Mesenteric fat pad (tissue), 1 donor: ENCODE data around the gene C2CD2. TPM values are rescaled to one million over a fixed set of nuclear protein-coding genes. Genes with fewer than 3 reads are reported as not detected.

ENCODE experiments used
- DNase-seq: peaks from one replicate; pipeline ENCODE4 v3.0.0-alpha.2; 2020; ENCODE audit warnings: low spot score
- total RNA-seq: library from RNA; stranded (reverse); fragmentation: NEBNext Ultra II Directional; extraction: Animal tissue kit (Norgen Biotek cat#: 25700); gene quantifications from one replicate; pipeline ENCODE4 v1.2.1, GENCODE V29; 2021
- donor health status: DM: yes; HTN: yes; CAD: no.

The C2CD2 gene
- total RNA-seq, 1 donor from 2014 or later, result 125 TPM

DNA sequence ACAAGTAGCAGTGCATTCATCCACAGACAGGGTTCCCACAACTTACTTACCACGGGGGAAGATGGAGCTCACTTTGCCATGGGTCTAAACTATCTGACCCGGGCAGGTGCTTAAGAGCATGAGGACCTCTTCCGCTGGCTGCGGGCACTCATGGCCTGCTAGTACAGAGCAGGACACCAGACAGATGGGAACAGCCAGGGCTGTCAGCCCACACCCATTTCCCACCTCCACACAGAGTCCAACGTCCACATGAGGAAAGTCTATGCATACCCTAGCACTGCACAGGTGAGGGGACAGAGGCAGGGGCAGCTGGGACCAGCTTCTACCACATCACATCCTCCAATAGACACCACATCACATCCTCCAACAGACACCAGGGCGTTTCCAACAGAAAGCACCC, 38.9 kb downstream of the C2CD2 start:
- no peak for DNase-seq

DNA sequence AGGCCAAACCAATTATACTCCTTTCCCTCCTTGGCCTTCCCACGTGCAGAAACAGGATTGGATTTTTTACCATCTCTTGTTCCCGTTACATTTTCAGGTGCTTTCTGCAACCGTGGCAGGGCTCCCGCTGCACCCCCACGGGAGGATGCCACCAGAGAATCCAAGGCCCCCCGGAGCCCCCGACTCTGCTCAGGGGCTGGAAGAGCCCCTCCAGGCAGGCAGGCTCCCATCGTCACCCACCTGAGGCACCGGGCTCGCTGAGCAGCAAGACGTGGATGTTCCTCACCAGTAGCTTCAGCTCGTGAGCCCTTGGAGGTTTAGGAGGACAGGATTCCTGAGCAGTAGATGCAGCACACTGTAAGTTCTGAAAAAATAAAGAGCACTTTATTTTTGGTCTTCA, 39.5 kb downstream of the C2CD2 start:
- no peak for DNase-seq

DNA sequence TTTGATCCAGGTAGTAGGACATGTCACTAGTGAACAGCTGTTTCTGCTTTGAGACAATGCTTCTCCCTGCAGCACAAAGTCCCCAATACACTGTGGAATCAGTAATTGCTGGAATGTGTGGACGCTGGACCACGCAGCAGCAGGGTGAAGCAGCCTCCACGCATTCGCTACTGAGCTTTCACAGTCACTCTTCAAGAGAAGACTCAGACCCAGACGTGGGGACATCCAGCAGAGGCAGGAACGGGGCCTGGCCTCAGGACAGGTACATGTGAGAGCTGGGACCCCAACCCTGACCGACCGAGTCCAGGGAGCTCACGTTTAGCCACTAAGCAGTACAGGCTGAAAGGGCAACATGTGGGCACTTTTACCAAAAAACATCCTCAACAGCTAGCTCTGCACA, 40.6 kb downstream of the C2CD2 start:
- no peak for DNase-seq

DNA sequence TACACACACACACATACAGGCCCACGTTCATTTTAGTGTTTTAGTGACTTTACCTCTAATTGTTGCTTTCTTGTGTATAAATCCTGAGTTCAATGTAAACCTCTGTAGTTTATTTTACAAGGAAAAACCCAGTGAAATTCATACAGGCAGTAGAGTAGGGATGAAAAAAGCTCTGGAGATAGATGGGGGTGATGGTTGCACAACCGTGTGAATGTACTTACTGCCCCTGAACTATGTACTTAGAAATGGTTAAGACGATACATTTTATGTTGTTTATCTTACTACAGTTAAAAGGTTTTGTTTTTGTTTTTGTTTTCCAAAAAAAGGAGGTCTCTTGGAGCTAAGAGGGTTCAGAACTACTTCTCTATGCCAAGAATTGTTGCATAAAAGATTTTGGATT, 45.0 kb downstream of the C2CD2 start:
- no peak for DNase-seq

DNA sequence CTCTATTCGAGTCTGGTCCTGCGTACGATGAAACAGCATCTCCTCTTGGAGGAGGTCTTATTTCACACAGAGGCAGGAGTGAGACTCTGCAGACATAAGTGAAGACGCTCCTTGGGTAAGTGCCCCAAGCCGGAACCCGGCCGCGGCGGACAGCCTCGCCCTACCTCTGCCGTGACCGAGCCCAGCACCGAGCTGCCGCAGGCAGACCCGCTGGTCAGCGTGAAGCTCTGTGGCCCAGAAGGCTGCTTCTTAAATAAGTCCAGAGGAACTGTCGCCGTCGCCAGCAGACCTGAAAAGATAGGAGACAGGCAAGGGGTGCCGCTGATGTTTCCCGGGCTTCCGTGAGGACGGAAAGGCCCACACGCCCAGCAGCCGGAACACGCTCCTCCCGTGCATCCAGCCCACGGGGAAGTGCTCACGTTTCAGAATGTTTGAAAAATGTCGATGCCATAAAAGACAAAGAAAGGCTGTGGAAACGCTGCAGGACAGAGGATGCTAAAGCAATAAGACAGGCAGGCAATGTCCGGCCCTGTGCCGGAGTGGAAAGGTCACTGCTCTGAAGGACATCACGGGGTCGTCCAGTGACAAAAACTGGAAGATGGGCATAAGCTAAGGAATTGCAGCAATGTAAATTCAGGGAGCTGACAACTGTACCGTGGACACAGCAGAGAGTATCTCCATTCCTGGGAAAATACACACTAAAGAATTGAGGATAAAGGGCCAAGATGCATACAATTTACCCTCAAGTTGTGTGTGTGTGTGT, 46.1 kb downstream of the C2CD2 start:
- no peak for DNase-seq

DNA sequence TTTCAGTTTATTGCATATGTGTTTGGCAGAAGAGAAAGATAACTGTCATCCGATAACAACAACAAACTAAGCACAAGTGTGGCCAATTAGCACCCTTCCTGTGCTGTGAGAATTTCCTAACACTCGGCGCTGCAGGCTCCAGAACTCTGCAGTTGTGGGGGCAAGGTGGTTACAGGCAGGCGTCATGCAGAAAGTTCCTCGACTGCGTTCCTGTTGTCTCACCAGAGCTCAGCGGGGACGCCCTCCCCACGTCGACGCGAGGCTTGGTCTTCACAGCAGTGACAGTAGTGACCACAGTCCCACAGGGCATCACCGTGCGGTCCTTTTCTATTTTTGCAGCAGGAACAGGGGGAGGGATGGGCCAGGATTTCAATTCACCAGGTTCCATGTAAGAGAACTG, 47.0 kb downstream of the C2CD2 start:
- DNase-seq, result no peak

DNA sequence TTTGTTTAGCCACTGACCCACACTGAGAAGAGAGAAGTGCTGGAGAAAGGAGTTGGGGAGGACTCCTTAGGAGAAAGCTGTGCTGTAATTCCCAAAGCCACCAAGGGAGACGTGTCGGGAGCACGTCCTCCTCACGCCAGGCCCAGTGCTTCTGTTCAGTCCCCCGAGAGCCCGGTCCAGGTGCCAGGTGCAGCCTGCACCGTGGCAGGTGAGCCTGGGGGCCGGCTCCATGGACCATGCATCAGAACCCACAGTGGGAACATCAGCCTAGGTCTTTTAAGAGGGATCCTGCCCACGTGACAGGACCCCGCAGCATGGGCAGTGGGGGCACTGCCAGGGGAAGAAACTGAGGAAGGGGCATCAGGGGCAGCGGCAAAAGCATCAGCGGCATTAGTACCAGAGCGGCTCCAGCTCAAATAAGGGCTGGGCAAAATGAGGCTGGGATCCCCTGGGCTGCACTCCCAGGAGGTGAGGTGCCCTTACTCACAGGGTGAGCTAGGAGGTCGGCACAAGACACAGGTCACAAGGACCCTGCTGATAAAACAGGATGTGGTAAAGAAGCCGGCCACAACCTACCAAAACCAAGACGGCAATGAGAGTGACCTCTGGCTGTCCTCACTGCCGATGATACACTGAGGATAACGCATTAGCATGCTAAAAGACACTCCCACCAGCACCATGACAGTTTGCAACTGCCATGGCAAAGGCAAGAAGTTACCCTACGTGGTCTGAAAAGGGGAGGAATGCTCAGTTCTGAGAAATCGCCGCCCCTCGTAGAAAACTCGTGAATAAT, 50.1 kb downstream of the C2CD2 start:
- no peak for DNase-seq

DNA sequence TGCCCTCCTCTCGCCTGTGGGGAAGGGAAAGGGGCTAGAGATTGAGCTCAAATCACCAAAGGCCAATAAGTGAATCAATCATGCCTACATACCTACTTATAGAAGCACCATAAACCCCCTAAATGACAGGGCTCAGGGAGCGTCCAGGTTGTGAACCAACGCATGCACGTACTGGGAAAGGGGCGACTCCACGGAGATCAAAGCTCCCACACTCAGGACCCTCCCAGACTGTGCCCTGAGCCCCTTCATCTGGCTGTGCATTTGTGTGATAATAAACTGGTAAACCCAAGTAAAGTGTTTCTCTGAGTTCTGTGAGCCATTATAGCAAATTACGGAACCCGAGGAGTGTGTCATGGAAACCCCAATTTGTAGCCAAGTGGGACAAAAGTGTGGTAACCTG, 50.9 kb downstream of the C2CD2 start:
- DNase-seq, result no peak

DNA sequence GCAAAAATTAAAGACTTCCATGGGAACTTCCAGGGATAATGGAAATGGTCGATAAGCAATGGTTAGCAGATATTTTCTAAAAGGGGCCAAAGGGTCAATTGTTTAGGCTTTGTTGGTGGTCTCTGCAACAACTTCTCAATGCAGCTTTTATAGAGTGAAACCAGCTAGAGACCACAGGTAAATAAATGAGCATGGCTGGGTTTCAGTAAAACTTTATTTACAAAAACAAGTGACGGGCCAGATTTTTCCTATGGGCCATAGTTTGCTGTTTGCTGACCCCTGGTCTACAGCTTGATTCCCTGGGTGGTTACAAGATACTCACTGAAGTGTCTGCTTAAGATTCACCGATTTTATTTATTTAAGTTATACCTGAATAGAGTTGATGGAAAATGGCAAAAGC, 52.0 kb downstream of the C2CD2 start:
- DNase-seq, result no peak

DNA sequence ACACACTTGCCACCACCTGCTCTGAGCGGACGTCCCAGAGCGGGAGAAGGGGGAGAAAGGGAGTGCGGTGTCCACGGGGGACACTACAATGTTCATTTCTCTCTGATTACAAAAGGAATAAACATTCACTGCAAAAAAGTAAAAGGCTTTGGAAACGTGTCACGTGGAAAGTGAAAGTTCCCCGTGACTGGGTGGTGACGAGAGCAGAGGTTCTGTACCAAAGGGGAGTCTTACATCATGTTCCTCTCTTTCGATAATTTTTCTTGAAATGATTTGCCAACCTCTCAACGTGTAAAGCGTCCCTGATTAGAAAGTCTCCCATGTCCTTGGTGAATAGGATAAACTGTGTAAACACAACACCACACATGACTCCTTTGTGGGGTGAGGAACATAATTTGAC, 52.7 kb downstream of the C2CD2 start:
- peak; percentile 49 for DNase-seq

DNA sequence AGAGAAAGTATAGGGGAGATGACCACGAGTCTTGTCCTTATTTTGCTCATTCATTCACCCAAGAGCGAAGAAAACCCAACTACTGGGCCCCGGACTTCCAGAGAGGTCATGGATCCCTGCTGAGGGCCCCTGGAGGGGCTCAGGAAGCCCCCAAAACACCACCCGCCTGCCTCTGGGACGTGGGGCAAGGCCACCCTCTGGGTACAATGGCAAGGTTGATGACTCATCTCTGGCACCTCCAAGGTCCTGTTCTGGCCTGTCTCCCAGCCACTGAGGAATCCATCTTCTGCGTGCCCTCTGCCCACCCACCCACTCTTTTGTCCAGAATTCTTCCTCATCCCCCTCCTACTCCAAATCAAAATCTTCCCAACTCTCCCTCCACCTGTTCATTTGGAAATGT, 53.4 kb downstream of the C2CD2 start:
- peak; percentile 59 for DNase-seq

DNA sequence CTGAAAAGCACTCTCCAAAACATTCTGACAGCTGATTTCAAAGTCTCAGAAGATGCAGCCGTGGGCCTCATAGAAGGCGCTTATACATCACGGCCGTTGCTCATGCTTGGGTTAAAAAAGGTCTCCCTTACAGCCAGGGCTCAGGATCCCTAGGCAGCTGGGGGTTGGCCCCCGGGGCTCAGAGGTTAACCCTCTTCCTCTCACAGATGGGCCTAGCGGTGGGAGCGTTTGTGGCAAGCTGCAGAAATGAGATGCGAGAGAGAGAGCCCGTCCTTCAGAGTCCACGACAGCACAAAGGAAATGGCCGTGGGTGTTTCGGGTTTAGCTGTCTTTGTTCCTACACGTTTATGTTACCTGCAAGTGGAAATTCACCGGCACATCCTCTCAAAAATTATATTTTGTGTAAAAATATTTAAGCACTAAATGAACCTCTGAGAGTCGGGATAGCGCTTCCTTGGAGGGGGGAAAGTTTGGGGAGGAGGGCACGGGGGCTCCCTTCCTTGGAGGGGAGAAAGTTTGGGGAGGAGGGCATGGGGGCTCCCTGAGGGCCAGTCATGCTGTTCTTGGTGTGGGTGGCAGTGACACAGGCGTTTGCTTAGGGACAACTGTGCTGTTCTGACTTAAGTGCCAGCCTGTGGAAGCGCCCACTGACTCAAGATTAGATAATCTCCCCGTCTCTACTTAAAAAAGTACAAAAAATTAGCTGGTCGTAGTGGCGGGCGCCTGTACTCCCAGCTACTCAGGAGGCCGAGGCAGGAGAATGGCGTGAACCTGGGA, 54.2 kb downstream of the C2CD2 start:
- DNase-seq, result no peak

DNA sequence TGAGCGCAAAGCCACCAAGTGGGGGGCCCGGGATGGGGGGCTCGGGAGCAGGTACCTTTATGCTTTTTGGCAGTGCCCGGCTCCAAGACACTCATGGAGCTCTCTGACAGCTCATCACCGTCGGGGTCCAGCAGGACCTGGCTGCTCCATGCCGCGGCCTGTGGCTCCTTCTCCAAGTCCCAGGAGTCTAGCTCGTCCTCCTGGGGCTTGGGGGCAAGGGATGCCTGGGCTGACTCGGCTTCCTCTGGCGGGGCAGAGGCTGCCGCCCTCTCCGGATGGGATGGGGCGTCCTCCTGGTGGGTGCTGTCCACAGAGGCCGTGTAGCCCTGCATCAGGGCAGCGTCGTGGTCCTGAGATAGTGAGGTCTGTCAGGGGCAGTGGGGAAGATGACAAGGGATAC, 54.8 kb downstream of the C2CD2 start:
- no peak for DNase-seq

DNA sequence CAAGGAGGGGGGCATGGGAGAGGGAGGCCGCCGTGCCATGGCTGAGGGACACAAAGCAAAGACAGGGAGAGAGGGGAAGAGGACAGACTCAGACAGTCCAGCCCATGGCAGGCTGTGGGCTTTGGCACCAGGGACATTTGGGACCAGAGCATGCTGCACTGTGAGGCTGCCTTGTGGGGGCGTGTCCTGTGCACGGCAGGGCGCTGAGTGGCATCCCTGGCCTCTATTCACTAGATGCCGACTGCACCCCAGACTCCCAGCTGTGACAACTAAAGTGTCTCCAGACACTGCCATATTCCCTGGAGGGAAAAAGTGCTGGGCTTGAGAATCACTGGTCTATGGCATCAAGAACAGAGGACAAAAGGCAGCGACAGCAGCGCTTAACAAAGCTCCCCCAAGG, 56.1 kb downstream of the C2CD2 start:
- DNase-seq, result no peak

DNA sequence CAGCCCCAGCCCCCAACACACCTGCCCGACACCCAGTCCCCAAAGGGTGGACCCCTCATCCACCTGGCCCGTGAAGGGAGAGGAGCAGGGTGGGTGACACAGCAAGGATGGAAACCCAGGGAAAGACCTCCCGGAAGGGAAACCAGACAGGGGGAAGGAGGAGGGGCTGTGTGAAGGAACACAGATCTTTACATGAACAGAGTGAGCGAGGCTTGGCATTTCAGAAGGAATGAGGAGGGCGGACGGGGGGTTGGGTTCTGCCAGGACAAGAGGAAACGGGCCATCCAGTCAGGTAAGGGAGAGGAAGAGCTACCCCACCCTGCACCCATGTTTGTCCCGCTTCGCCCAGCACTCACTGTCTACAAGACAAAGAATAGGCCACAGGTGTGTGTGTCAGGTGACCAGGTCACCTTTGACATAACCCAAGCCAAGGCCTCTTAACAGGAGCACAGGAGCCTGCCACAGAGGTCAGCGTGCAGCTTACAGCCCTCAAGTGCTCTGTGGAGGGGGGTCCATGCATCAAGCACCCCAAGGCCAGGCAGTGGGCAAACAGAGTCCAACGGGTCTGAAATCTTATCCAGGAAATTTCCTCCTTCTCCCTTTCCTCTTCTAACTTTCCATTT, 56.7 kb downstream of the C2CD2 start:
- no peak for DNase-seq

DNA sequence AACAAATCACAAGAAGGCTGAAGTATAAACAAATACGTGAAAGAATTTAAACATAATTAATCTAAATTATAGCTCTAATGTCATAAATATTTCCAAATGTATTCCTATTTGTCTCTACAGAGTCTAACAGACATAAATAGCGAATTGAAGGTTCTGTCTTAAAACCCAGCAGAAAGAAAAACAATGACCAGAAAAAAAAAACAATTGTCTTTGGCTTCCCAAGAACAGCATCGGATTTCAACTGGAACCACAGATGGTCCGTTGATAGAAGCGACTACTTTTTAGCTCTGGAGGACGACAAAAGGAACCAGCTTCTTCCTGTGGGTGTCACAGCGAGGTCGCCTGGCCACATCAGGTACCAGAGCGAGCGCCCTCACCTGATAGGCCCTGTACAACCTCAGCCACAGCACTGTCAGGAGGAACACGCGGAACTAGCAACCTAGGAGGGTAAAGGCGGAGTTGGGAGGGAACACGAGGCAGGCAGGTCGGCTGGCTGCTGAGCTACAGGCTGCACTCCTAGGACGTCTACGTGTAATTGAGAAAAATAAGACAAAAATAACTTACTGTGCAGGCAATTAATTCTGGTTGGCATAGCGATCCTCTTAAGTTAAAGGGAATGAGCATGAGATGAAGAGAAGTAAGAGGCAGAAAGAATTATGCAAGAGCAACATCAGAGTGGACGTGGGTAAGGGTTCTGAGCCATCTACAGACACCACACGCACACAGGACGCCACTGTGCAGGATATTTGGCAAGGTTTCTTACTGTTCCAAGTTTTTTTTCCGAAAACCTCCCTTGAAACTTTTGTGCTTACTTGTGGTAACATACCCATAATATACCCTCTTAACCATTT, 58.0 kb downstream of the C2CD2 start:
- DNase-seq, result no peak

DNA sequence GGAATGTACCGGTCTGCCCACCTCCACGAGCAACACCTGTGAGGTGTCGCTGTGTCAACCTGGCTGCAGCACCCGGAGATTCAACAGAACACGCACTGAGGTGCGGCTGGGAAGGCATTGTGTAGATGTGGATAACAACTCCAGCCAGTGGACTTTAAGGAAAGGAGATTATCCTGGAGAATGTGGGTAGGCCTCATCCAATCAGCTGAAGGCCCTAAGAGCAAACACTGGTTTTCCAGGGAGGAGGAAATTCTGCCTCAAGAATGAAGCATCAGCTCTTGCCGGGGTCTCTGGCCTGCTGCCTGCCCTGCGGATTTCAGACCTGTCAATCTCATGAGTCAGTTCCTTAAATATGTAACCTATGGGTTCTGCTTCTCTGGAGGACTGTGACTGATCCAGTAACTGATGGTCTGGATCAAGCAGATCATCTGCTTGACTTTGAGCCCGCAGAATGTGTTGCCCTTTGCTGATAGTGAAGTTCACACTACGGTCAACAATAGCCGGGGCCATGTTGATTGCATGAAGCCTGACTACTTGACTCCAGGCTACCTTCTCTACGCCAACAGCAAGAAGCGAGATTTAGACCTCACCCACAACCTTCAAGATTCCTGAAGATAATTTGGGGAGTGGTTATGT, 58.8 kb downstream of the C2CD2 start:
- no peak for DNase-seq

DNA sequence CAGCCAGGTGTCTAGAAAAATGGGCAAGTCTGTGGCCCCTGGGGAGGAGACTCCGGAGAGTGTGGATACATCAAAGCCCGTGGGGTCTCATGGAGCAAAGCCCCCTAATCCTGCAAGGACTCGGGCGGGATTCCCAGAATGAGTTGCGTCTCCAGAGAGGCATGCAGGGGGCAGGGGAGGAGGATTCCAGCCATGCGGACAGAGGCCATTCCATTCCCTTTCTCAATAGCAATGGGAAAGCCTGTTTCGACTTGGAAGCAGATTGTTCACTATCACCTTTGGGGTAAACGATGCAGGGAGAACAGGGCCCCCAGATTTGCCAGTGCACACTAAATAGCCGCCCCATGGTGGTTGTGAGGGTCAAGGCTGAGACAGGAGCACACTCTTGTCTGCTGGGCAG, 59.3 kb downstream of the C2CD2 start:
- DNase-seq, result no peak

DNA sequence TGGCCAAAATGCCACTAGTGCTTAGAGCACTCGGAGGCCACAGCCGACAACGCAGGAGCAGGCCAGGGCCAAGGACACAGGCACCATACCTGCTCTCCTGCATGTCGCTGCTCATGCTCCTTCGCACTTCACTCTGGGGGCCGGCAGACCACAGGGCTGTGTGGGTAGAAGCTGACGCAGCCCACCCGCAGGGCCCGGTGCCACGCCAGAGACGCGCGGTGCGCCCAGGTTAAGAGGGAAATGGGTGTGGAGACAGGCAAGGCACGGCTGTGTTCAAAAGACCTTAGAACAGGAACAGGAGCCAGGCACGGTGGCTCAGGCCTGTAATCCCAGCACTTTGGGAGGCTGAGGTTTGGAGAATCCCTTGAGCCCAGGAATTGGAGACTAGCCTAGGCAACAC, 61.1 kb downstream of the C2CD2 start:
- no peak for DNase-seq

DNA sequence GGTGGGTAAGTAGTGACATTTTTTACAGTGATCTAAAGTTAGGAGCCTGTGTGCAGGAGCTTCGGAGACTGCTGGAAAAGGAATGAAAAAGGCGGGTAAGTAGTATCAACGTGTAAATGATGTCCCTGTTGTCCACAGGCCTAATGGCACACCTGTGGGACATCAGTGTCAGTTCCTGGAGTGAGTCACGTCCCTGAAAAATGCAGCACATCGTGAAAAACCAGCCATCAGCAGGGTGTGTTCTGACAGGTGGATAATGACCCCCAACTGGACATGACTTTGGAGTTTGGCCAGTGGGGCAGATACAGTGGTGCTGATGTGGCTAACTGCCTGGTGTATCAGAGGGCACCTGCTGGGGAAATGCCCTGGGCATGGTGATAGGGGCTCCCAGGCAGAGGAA, 62.7 kb downstream of the C2CD2 start:
- no peak for DNase-seq
